ENCODE results near the gene HIPK2. TPM values are rescaled to one million over a fixed set of nuclear protein-coding genes. Genes with fewer than 3 reads are reported as not detected.
A peak's percentile ranks its signal among the peaks of the same experiment; 100 is the strongest.

HIPK2 gene
- total RNA-seq, 4 donors from 2014 or later = 20.9 to 40.9 (median 26.7) TPM

DNA sequence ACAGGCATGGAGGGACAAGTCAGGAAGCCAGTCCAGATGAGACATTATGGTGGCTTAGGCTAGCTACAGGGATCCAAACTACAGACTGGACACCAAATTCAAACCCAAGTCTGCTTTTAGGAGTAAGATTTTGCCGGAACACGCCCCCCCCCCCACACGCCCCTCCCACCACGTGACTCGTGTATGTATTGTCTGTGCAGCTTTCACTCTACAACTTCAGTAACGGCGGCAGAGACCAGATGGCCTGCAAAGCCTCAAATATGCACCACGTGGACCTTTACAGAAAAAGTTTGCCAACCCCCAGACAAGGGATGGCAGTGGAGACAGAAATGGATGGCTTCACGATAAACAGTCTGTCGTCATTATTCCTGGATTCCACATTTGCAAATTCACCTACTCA, 14.5 kb downstream of the HIPK2 start:
- Histone ChIP-seq H3K27me3 (no peaks in the 10 kb centered on the region), H3K4me3 (no peak overlapping the region), H3K9me3 (no peaks in the 10 kb centered on the region), H3K27ac (replicated peaks in 1 of 4) (no peak overlapping the region), H3K36me3 (peaks cover 0 to 2% (median 0%) of the 10 kb centered on the region in 4 donors), H3K4me1 (peaks cover 19 to 44% (median 36%) of the 10 kb centered on the region in 4 donors)
- DNase-seq (ENCODE audit: extremely low spot score) = no peak
- TF ChIP-seq POLR2AphosphoS5 (IDR thresholded peaks at IDR 0.05) = no peak
- TF ChIP-seq EP300 (IDR thresholded peaks at IDR 0.05) = no peak
- TF ChIP-seq CTCF (IDR thresholded peaks at IDR 0.05) = no peak
- TF ChIP-seq POLR2A (IDR thresholded peaks at IDR 0.05; ENCODE audit: low read depth) = no peak
- WGBS = 62% methylated on average over 7 of the region's 10 CpGs
- intact Hi-C loops (cut with DNase I) = no loop called here

DNA sequence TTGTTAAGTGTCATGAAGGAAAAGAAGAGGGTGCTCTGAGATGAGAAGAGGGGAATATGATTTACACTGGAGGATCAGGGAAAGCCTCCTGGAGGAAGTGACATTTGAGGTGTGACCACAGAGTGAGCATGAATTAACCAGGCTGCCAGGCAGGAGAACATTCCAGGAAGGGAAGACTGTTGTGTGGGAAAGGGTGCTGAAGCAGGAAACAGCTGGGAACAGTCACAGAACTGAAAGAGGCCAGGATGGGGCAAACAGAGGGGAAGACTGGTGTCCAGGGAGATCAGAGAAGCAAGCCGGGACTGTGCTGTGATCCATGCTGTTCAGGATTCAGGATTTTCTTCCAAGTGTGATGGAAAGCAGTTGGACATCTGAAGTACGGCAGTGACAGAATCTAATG, 14.9 kb downstream of the HIPK2 start:
- H3K27me3 ChIP-seq = no peaks in the 10 kb centered on the region
- TF ChIP-seq CTCF (IDR thresholded peaks at IDR 0.05) (no peak), POLR2AphosphoS5 (IDR thresholded peaks at IDR 0.05) (peak; percentile 14 to 29), POLR2A (IDR thresholded peaks at IDR 0.05; ENCODE audit: low read depth) (no peak), EP300 (IDR thresholded peaks at IDR 0.05) (no peak)
- no peak overlapping the region for H3K27ac ChIP-seq (replicated peaks in 1 of 4)
- 82% methylated on average over 2 of the region's 2 CpGs for WGBS
- H3K4me1 ChIP-seq = peaks cover 16 to 43% (median 35%) of the 10 kb centered on the region in 4 donors
- intact Hi-C loops (cut with DNase I) = no loop called here
- no peak for DNase-seq (ENCODE audit: extremely low spot score)
- peaks cover 0 to 2% (median 0%) of the 10 kb centered on the region in 4 donors for H3K36me3 ChIP-seq
- no peak overlapping the region for H3K4me3 ChIP-seq
- no peaks in the 10 kb centered on the region for H3K9me3 ChIP-seq

- Histone ChIP-seq H3K27ac (replicated peaks in 1 of 4) (no peak overlapping the region), H3K27me3 (no peaks in the 10 kb centered on the region), H3K36me3 (no peaks in the 10 kb centered on the region), H3K4me1 (peaks cover 15 to 37% (median 29%) of the 10 kb centered on the region in 4 donors), H3K9me3 (no peaks in the 10 kb centered on the region), H3K4me3 (no peak overlapping the region)
- DNase-seq (ENCODE audit: extremely low spot score) = no peak
- WGBS = 93% methylated on average over 8 of the region's 8 CpGs
- TF ChIP-seq CTCF (IDR thresholded peaks at IDR 0.05) (no peak), POLR2AphosphoS5 (IDR thresholded peaks at IDR 0.05) (no peak), POLR2A (IDR thresholded peaks at IDR 0.05; ENCODE audit: low read depth) (no peak)
- intact Hi-C loops (cut with DNase I) = no loop called here
These were observed 19.4 kb downstream of the HIPK2 start for GRCh38 chr7:139758388-139758787.

- H3K27me3 ChIP-seq = no peaks in the 10 kb centered on the region
- H3K27ac ChIP-seq (replicated peaks in 1 of 4) = no peak overlapping the region
- DNase-seq (ENCODE audit: extremely low spot score) = no peak
- intact Hi-C loops (cut with DNase I) = no loop called here
- H3K4me1 ChIP-seq = peaks cover 15 to 37% (median 29%) of the 10 kb centered on the region in 4 donors
- H3K36me3 ChIP-seq = no peaks in the 10 kb centered on the region
- no peaks in the 10 kb centered on the region for H3K9me3 ChIP-seq
- WGBS = 74% methylated on average over 2 of the region's 2 CpGs
- no peak overlapping the region for H3K4me3 ChIP-seq
- TF ChIP-seq CTCF (IDR thresholded peaks at IDR 0.05) = no peak
- no peak for TF ChIP-seq EP300 (IDR thresholded peaks at IDR 0.05)
- no peak for TF ChIP-seq POLR2AphosphoS5 (IDR thresholded peaks at IDR 0.05)
- no peak for TF ChIP-seq POLR2A (IDR thresholded peaks at IDR 0.05; ENCODE audit: low read depth)
These were observed 19.8 kb downstream of the HIPK2 start for GRCh38 chr7:139757968-139758367.

GRCh38 chr7:139753693-139754111, 24.1 kb downstream of the HIPK2 start:
- no peaks in the 10 kb centered on the region for H3K36me3 ChIP-seq
- TF ChIP-seq CTCF (IDR thresholded peaks at IDR 0.05) = no peak
- no peak for TF ChIP-seq EP300 (IDR thresholded peaks at IDR 0.05)
- no peak for TF ChIP-seq POLR2AphosphoS5 (IDR thresholded peaks at IDR 0.05)
- TF ChIP-seq POLR2A (IDR thresholded peaks at IDR 0.05; ENCODE audit: low read depth) = no peak
- H3K4me3 ChIP-seq = no peak overlapping the region
- no peaks in the 10 kb centered on the region for H3K27me3 ChIP-seq
- intact Hi-C loops (cut with DNase I) = no loop called here
- no peak overlapping the region for H3K27ac ChIP-seq (replicated peaks in 1 of 4)
- no peaks in the 10 kb centered on the region for H3K9me3 ChIP-seq
- no peak for DNase-seq (ENCODE audit: extremely low spot score)
- WGBS = 92% methylated on average over 11 of the region's 11 CpGs
- peaks cover 23 to 48% (median 34%) of the 10 kb centered on the region in 4 donors for H3K4me1 ChIP-seq
